K562 (cell line): ENCODE measurements around the gene LMBR1. TPM values are rescaled to one million over a fixed set of nuclear protein-coding genes. Genes with fewer than 3 reads are reported as not detected.

Source experiments
- ATAC-seq: fragments of 200-7000 bp; cut with Tn5 transposase; 3 replicates; pipeline ENCODE4 v1.9.1; 2020; ENCODE audit warnings: moderate library complexity
- BruUV-seq: library from RNA; stranded (reverse); fragments of 400-500 nt; replicated peaks from 2 replicates; lab custom pipeline; 2021; lab: Mats Ljungman, UMichigan
- CTCF ChIA-PET: fragments of 300-600 bp; formaldehyde crosslinking; extraction: SDS; loops from one replicate; lab custom pipeline; 2021; ENCODE audit warnings: low intra/inter-chr PET ratio; lab: Yijun Ruan, JAX
- POLR2A ChIA-PET: fragments of 300-600, 350-650 bp; sonication (Branson Sonifier 250); formaldehyde crosslinking; extraction: SDS; loops from one replicate; lab custom pipeline; 2021; ENCODE audit warnings: antibody characterized with exemption, inconsistent platforms; lab: Yijun Ruan, JAX
- DNase-seq, 4 experiments: peaks; one replicate each; pipeline versions ENCODE4 v3.0.0 to v3.0.0-alpha.2; 2011 to 2018; ENCODE audit warnings: low spot score in 3 of 4, mixed read lengths in 3 of 4; ENCODE audit errors: extremely low read depth in 1 of 4
- FAIRE-seq: peaks from 2 replicates; lab custom pipeline; 2011; peaks lifted over from hg19 to GRCh38; lab: Jason Lieb, UNC
- H2AFZ ChIP-seq: 2 replicates; pipeline ENCODE4 v1.6.0; 2011; ENCODE audit warnings: low read depth, low read length, control low read depth, inconsistent platforms
- H3K27ac ChIP-seq: fragments of 200-600 bp; 3 replicates; pipeline ENCODE4 v1.8.0; 2011; ENCODE audit warnings: low read depth, mild to moderate bottlenecking, control low read depth, inconsistent platforms, low read length, moderate library complexity, mixed read lengths; ENCODE audit errors: extremely low read depth
- H3K27me3 ChIP-seq, 2 experiments: fragments of 300-600 bp in 1 of 2; 2 replicates in 1 of 2; 3 replicates in 1 of 2; pipeline versions ENCODE4 v1.6.0 to v1.8.0; 2011; ENCODE audit warnings: inconsistent platforms in 2 of 2, low read length in 2 of 2, mild to moderate bottlenecking in 1 of 2, mixed read lengths in 1 of 2, moderate library complexity in 1 of 2; ENCODE audit not compliant: control insufficient read depth in 2 of 2, insufficient read depth in 2 of 2
- H3K36me3 ChIP-seq: fragments of 300-600 bp; 3 replicates; pipeline ENCODE4 v1.8.0; 2011; ENCODE audit warnings: mild to moderate bottlenecking, low read length, inconsistent platforms; ENCODE audit not compliant: control insufficient read depth, insufficient read depth
- H3K4me1 ChIP-seq, 2 experiments: fragments of 200-600 bp in 1 of 2; replicated peaks in 1 of 2; 2 replicates in 1 of 2; 3 replicates in 1 of 2; pipeline versions ENCODE4 v1.5.1 to v1.8.0; 2011; ENCODE audit warnings: inconsistent platforms in 2 of 2, low read length in 2 of 2, mild to moderate bottlenecking in 1 of 2, mixed read lengths in 1 of 2, moderate library complexity in 1 of 2; ENCODE audit not compliant: control insufficient read depth in 2 of 2, insufficient read depth in 2 of 2
- H3K4me2 ChIP-seq: 2 replicates; pipeline ENCODE4 v1.6.1; 2011; ENCODE audit warnings: low read length, control low read depth, inconsistent platforms, mixed read lengths; ENCODE audit not compliant: insufficient read depth
- H3K4me3 ChIP-seq: fragments of 200-600 bp; sonication (generic), shearing (Covaris generic); 2 replicates; pipeline ENCODE4 v1.5.1; 2016; ENCODE audit warnings: control low read depth, inconsistent platforms
- H3K79me2 ChIP-seq: fragments of 200-600 bp; 3 replicates; pipeline ENCODE4 v1.8.0; 2011; ENCODE audit warnings: low read length, inconsistent platforms; ENCODE audit not compliant: control insufficient read depth, insufficient read depth
- H3K9ac ChIP-seq, 2 experiments: 2 replicates each; pipeline versions ENCODE4 v1.6.0 to v1.6.1; 2011; ENCODE audit warnings: low read depth in 2 of 2, low read length in 2 of 2, control low read depth in 1 of 2, inconsistent platforms in 1 of 2, mild to moderate bottlenecking in 1 of 2, mixed read lengths in 1 of 2; ENCODE audit not compliant: insufficient read depth in 1 of 2
- H3K9me1 ChIP-seq: one replicate; pipeline ENCODE4 v1.6.0; 2011; ENCODE audit warnings: inconsistent platforms, mild to moderate bottlenecking, low read length, moderate library complexity; ENCODE audit not compliant: control insufficient read depth, insufficient read depth
- H3K9me3 ChIP-seq: replicated peaks from 2 replicates; pipeline ENCODE4 v1.5.1; 2011; ENCODE audit warnings: low read depth, low read length, inconsistent platforms; ENCODE audit not compliant: control insufficient read depth, insufficient read depth
- H4K20me1 ChIP-seq: replicated peaks from 2 replicates; pipeline ENCODE4 v1.6.1; 2011; ENCODE audit warnings: low read length, inconsistent platforms, mixed read lengths; ENCODE audit not compliant: control insufficient read depth, insufficient read depth
- ARID2 ChIP-seq: fragments of 450-650 bp; IDR thresholded peaks from 2 replicates; pipeline ENCODE4 v1.6.1; 2017; ENCODE audit warnings: antibody characterized with exemption, mild to moderate bottlenecking
- BRD9 ChIP-seq: fragments of 450-650 bp; IDR thresholded peaks from 2 replicates; pipeline ENCODE4 v1.6.1; 2018; ENCODE audit warnings: low read depth; ENCODE audit not compliant: partially characterized antibody
- NR4A1 ChIP-seq, 2 experiments: fragments of 250-450 bp in 1 of 2; fragments of 450-650 bp in 1 of 2; sonication (Bioruptor Pico) in 1 of 2; IDR thresholded peaks; 2 replicates each; pipeline versions ENCODE4 v1.4.0 to v1.6.1; 2016 to 2020; ENCODE audit warnings: mild to moderate bottlenecking in 2 of 2, missing compliant biosample characterization in 1 of 2, missing genetic modification characterization in 1 of 2, moderate library complexity in 1 of 2
- PCBP1 ChIP-seq: fragments of 200-400 bp; formaldehyde crosslinking; IDR thresholded peaks from 2 replicates; pipeline ENCODE4 v1.6.1; 2018; ENCODE audit warnings: mild to moderate bottlenecking, low read depth, low read length; ENCODE audit not compliant: poor library complexity, severe bottlenecking
- PPARD ChIP-seq: fragments of 250-450 bp; sonication (Bioruptor Pico); IDR thresholded peaks from 2 replicates; pipeline ENCODE4 v1.8.0; 2022; ENCODE audit warnings: inconsistent platforms, mild to moderate bottlenecking, moderate library complexity
- RNF219 ChIP-seq: fragments of 250-450 bp; sonication (Bioruptor Pico); IDR thresholded peaks from 2 replicates; pipeline ENCODE4 v1.5.0; 2022; ENCODE audit warnings: mild to moderate bottlenecking
- SAP30 ChIP-seq: fragments of 200-600 bp; sonication (generic); IDR thresholded peaks from 2 replicates; pipeline ENCODE4 v1.6.1; 2012; ENCODE audit warnings: borderline replicate concordance, low read depth, mild to moderate bottlenecking, moderate library complexity, low read length, control low read depth, inconsistent platforms; ENCODE audit not compliant: insufficient read depth, poor library complexity, severe bottlenecking
- ZFP1 ChIP-seq: fragments of 450-650 bp; formaldehyde crosslinking; IDR thresholded peaks from 2 replicates; pipeline ENCODE4 v1.4.0; 2020; ENCODE audit warnings: mild to moderate bottlenecking, mixed read lengths
- ZZZ3 ChIP-seq: fragments of 450-650 bp; IDR thresholded peaks from 2 replicates; pipeline ENCODE4 v1.6.1; 2016; ENCODE audit warnings: antibody characterized with exemption, mild to moderate bottlenecking, moderate library complexity
- WGBS: fragments of 100-300 bp; shearing (Covaris generic); methylation state at CpG from one replicate; pipeline ENCODE4 v1.1.6; 2016; ENCODE audit warnings: low coverage, mixed read lengths; ENCODE audit not compliant: insufficient coverage; ENCODE audit errors: missing lambda C conversion rate; 5-methylcytosine and 5-hydroxymethylcytosine counted together
- in situ Hi-C: fragments of 300-500 bp; cut with MboI; formaldehyde crosslinking; loops from 4 replicates; pipeline ENCODE4 v1.15.0; 2018; ENCODE audit warnings: inconsistent platforms, mixed read lengths
- intact Hi-C: fragments of 100-400 bp; cut with micrococcal nuclease; formaldehyde crosslinking; loops from 2 replicates; pipeline ENCODE4 v1.14.2; 2022
- polyA plus RNA-seq, 8 experiments: library from polyadenylated mRNA; depleted of rRNA in 4 of 8; stranded (reverse) in 5 of 8; unstranded in 3 of 8; fragments of >200 nt; fragmentation: Nextera tagmentation in 2 of 8; fragmentation: Illumina TruSeq in 1 of 8; extraction: Ambion mirVana in 2 of 8; extraction: Trizol in 1 of 8; gene quantifications; 2 replicates each; pipeline versions ENCODE4 v1.2.1 to v1.2.3, GENCODE V29; 2011 to 2014; ENCODE audit warnings: inconsistent platforms in 1 of 8, missing spikeins in 1 of 8
- total RNA-seq, 7 experiments: library from RNA; depleted of rRNA in 6 of 7; stranded (reverse); fragments of >200 nt in 6 of 7; fragmentation: Illumina TruSeq in 2 of 7; extraction: Trizol in 2 of 7; gene quantifications; 2 replicates each; pipeline versions ENCODE4 v1.2.1 to v1.2.3, GENCODE V29; 2011 to 2021; ENCODE audit warnings: low replicate concordance in 1 of 7
- TF ChIP-seq, protein P1 (sequence below), 2 experiments: fragments of 450-650 bp; IDR thresholded peaks; 2 replicates each; pipeline ENCODE4 v1.6.1; 2018; ENCODE audit warnings: mild to moderate bottlenecking in 2 of 2, low read depth in 1 of 2; ENCODE audit not compliant: partially characterized antibody in 2 of 2
- TF ChIP-seq, protein P2 (sequence below): fragments of 250-450 bp; sonication (Bioruptor Pico); IDR thresholded peaks from 2 replicates; pipeline ENCODE4 v1.8.0; 2022; ENCODE audit warnings: moderate library complexity, mild to moderate bottlenecking, inconsistent platforms

Gene LMBR1
- total and polyA plus RNA-seq, 9 of the 15 experiments (the other 6 are each of a cell fraction or from before 2014, with no cell fraction given): 7.7 to 90.0 (median 59.9) TPM

DNA sequence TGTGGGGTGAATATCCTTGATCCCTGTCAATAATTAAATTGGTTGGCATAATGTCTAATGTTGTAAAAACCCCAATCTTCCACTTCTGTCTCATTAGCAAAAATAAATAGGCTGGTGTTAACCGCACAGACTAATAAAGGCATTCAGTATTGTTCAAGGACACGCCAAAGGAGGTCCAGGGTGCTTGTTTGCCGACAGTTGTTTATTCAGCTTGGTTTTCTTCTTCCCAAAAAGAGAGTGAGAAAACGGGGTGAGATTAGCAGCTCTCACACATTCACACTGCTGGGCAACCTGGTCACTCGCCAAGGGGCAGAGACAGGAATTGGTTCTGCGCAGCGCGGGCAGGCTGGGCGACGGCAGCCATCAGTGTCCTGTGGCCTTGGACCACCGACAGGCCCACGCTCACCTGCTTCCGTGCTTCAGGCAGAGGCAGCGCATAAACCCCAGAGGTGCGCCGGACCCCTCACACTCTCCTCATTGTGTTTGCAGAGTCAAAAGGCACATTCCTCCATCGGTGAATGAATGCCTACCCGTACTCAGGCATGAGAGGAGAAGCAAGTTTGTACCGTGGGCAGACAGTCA, 26.2 kb upstream of the LMBR1 start (continued):
- no peak for TF ChIP-seq PPARD (CRISPR knock-in tag)

DNA sequence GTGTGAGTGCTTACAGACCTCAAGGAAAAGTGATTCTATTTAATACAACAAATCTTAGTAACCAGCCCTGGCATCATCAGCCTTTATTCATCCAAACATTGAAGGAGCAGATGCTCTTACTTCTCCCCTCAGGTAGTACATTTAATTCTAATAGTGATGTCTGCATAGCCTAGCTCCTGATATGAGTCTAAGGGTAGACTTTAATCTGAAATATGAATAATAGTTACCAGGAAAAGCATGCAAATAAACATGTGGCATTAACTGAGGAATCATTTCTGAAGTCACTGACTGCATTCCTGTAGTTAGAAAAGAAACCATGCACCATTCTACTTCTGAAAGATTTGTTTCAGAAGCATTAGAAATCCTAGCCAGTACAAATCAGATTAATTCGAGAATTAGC, 25.7 kb upstream of the LMBR1 start:
- POLR2A ChIA-PET: interaction anchor here (1.2 kb wide), 1 partner anchor 13 kb away, joined by 4 read pairs; no protein-coding TSS in a partner anchor
- in situ Hi-C loops (no loop called here), intact Hi-C loops (no loop called here)
- no TSS peak for BruUV-seq
- H3K79me2 ChIP-seq: no peaks in the 10 kb centered on the region
- DNase-seq: no peak
- H3K9me1 ChIP-seq: no peaks in the 10 kb centered on the region
- H2AFZ ChIP-seq: no peak overlapping the region
- H3K4me2 ChIP-seq: no peak overlapping the region
- H3K27me3 ChIP-seq: peaks cover 15 to 18% of the 10 kb centered on the region in 2 experiments; a peak in 4 of 5 replicates
- no peak overlapping the region for H3K9ac ChIP-seq
- no peak overlapping the region for H3K27ac ChIP-seq
- peaks cover 8 to 12% of the 10 kb centered on the region in 2 experiments for H3K4me1 ChIP-seq
- no peak for ATAC-seq
- no peaks in the 10 kb centered on the region for H3K9me3 ChIP-seq
- WGBS: 4% methylated on average over 1 of the region's 1 CpG
- CTCF ChIA-PET: no interaction called here
- H4K20me1 ChIP-seq: no peaks in the 10 kb centered on the region
- H3K4me3 ChIP-seq: no peak overlapping the region
- FAIRE-seq: no peak
- no peaks in the 10 kb centered on the region for H3K36me3 ChIP-seq
- TF ChIP-seq, protein P1, sequence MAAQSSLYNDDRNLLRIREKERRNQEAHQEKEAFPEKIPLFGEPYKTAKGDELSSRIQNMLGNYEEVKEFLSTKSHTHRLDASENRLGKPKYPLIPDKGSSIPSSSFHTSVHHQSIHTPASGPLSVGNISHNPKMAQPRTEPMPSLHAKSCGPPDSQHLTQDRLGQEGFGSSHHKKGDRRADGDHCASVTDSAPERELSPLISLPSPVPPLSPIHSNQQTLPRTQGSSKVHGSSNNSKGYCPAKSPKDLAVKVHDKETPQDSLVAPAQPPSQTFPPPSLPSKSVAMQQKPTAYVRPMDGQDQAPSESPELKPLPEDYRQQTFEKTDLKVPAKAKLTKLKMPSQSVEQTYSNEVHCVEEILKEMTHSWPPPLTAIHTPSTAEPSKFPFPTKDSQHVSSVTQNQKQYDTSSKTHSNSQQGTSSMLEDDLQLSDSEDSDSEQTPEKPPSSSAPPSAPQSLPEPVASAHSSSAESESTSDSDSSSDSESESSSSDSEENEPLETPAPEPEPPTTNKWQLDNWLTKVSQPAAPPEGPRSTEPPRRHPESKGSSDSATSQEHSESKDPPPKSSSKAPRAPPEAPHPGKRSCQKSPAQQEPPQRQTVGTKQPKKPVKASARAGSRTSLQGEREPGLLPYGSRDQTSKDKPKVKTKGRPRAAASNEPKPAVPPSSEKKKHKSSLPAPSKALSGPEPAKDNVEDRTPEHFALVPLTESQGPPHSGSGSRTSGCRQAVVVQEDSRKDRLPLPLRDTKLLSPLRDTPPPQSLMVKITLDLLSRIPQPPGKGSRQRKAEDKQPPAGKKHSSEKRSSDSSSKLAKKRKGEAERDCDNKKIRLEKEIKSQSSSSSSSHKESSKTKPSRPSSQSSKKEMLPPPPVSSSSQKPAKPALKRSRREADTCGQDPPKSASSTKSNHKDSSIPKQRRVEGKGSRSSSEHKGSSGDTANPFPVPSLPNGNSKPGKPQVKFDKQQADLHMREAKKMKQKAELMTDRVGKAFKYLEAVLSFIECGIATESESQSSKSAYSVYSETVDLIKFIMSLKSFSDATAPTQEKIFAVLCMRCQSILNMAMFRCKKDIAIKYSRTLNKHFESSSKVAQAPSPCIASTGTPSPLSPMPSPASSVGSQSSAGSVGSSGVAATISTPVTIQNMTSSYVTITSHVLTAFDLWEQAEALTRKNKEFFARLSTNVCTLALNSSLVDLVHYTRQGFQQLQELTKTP (IDR thresholded peaks at IDR 0.05; ENCODE audit: low read depth in 1 of 2, partially characterized antibody in 2 of 2): no peak
- TF ChIP-seq ZFP1 (CRISPR knock-in tag): no peak
- TF ChIP-seq ARID2: no peak
- no peak for TF ChIP-seq BRD9
- no peak for TF ChIP-seq SAP30
- TF ChIP-seq, protein P2, sequence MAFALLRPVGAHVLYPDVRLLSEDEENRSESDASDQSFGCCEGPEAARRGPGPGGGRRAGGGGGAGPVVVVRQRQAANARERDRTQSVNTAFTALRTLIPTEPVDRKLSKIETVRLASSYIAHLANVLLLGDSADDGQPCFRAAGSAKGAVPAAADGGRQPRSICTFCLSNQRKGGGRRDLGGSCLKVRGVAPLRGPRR (CRISPR knock-in tag): no peak
- TF ChIP-seq PCBP1: no peak
- no peak for TF ChIP-seq RNF219
- TF ChIP-seq NR4A1 (CRISPR knock-in tag; IDR thresholded peaks at IDR 0.05): no peak
- no peak for TF ChIP-seq NR4A1 (tag; IDR thresholded peaks at IDR 0.05)
- TF ChIP-seq ZZZ3: no peak
